DMS 273 (cell line): Measurements from ENCODE around the gene ODF2L.

Source experiments
- DNase-seq: peaks from one replicate; lab custom pipeline; 2025; ENCODE audit not compliant: unreplicated experiment; lab: John Stamatoyannopoulos, UW

ODF2L gene

GRCh38 chr1:86395751-86396497, at the start of gene ODF2L:
TSS of gene ODF2L (minus strand) at chr1:86396323. CDS start at chr1:86387027, 9,296 bp downstream.
- DNase-seq = peak; percentile 88

GRCh38 chr1:86445919-86446318, 49.8 kb upstream of the ODF2L start:
- no peak for DNase-seq

GRCh38 chr1:86441997-86442396, 45.9 kb upstream of the ODF2L start:
- DNase-seq = no peak

GRCh38 chr1:86441581-86441980, 45.5 kb upstream of the ODF2L start:
- DNase-seq = no peak

GRCh38 chr1:86436041-86436440, 39.9 kb upstream of the ODF2L start:
- no peak for DNase-seq

GRCh38 chr1:86435327-86435726, 39.2 kb upstream of the ODF2L start:
- DNase-seq = no peak

- no peak for DNase-seq
Measured at GRCh38 chr1:86434059-86434458, 37.9 kb upstream of the ODF2L start.

GRCh38 chr1:86430376-86430775, 34.3 kb upstream of the ODF2L start:
- DNase-seq = no peak

GRCh38 chr1:86429835-86430234, 33.7 kb upstream of the ODF2L start:
- no peak for DNase-seq

GRCh38 chr1:86429122-86429725, 33.1 kb upstream of the ODF2L start:
- DNase-seq = no peak

- DNase-seq = no peak
Measured at GRCh38 chr1:86423873-86424272, 27.8 kb upstream of the ODF2L start, which contains the start of gene CLCA2. TSS of gene CLCA2 (plus strand) at chr1:86424171. CDS start at chr1:86424248, 77 bp downstream.

GRCh38 chr1:86423473-86423872, 27.4 kb upstream of the ODF2L start:
- DNase-seq = no peak

GRCh38 chr1:86421601-86422280, 25.6 kb upstream of the ODF2L start:
- no peak for DNase-seq

- DNase-seq = peak; percentile 31
Measured at GRCh38 chr1:86419277-86419903, 23.3 kb upstream of the ODF2L start.

GRCh38 chr1:86416343-86416742, 20.2 kb upstream of the ODF2L start:
- no peak for DNase-seq

- no peak for DNase-seq
Measured at GRCh38 chr1:86410879-86411278, 14.8 kb upstream of the ODF2L start.

GRCh38 chr1:86409416-86410021, 13.4 kb upstream of the ODF2L start:
- DNase-seq = peak; percentile 2

GRCh38 chr1:86396498-86396890, 371 bp upstream of the ODF2L start:
- DNase-seq = no peak

- DNase-seq = no peak
Measured at GRCh38 chr1:86394416-86394815, 1.7 kb downstream of the ODF2L start.

GRCh38 chr1:86389307-86389706, 6.8 kb downstream of the ODF2L start:
- no peak for DNase-seq

- no peak for DNase-seq
Measured at GRCh38 chr1:86388777-86389176, 7.3 kb downstream of the ODF2L start.
